Epithelial cell of proximal tubule (primary cell): ENCODE results near the gene LARGE1. TPM values are rescaled to one million over a fixed set of nuclear protein-coding genes. Genes with fewer than 3 reads are reported as not detected.

Experiments used
- DNase-seq: peaks from one replicate; pipeline ENCODE4 v3.0.0-alpha.2; 2011; ENCODE audit warnings: low read depth
- H3K4me3 ChIP-seq: 2 replicates; pipeline ENCODE4 v1.5.1; 2011; ENCODE audit warnings: low read depth, mild to moderate bottlenecking, low read length
- CTCF ChIP-seq: conservative IDR thresholded peaks from 2 replicates; pipeline ENCODE4 v1.5.1; 2012; ENCODE audit warnings: low read depth, mild to moderate bottlenecking, low read length
- total RNA-seq: library from RNA; depleted of rRNA; stranded (reverse); fragments of >200 nt; gene quantifications from 2 replicates; pipeline ENCODE4 v1.2.3, GENCODE V29; 2015

LARGE1 gene
- total RNA-seq, 1 donor from 2014 or later, result 18.3 TPM

DNA sequence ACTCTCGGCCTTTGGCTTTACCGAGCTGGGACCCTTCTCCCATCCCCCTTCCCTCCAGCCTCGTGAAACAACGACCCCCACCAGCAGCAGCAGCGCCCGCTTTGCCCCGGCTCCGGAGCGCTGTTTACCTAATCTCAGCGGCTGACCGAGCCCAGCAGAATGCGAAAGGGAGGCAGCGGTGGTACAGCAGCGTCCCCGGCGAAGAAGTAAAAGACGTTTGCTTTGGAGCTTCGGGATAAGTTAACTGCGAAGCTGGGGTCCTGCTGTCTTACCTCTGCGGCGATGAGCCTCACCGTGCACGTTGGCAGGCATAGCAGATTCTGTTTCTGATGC is 2.0 kb upstream of the LARGE1 start:
- no peak for TF ChIP-seq CTCF
- peak overlapping the region; percentile 77 for H3K4me3 ChIP-seq
- DNase-seq, result no peak

DNA sequence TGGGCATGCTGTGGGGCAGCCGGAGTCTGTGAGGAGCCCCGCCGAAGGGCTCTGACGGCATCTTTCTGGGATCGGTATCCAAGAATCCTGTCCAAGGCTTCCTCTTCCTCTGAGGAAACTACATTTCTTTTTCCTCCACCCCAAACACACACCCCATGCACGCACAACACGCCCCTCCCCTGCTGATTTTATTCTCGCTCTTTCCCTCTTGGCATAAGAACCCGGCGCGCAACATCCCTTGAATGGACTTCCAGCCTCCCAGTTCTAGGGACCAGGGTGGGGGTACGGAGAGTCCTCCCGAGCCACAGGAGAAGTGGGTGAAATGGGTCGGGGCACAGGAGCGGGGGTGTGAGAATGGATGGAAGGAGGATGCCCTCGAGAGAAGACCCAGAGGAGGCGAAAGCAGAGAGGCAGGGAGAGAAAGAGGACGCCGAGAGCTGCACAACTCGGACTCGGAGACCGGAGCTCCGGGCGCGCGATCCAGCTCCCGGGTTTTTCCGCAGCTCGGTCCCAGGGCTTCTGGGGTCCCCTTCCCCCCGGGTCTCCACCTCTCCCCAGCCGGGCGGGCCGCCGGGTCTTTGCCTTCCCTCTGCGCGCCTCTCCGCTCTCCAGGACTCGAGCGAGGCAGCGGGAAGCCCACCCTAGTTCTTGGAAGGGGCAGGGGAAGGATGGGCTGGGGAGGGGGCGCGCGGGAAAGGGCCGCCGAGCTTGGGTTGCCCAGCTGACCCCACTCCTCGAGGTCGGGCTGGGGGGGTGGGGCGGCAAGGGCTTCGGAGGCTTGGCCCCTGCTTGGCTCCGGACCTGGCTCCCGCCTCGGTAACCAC is 1.5 kb upstream of the LARGE1 start:
- no peak for TF ChIP-seq CTCF
- DNase-seq, result no peak
- H3K4me3 ChIP-seq, result peak overlapping the region; percentile 77

GRCh38 chr22:33920927-33921524 is 750 bp upstream of the LARGE1 start:
- DNase-seq, result no peak

DNA sequence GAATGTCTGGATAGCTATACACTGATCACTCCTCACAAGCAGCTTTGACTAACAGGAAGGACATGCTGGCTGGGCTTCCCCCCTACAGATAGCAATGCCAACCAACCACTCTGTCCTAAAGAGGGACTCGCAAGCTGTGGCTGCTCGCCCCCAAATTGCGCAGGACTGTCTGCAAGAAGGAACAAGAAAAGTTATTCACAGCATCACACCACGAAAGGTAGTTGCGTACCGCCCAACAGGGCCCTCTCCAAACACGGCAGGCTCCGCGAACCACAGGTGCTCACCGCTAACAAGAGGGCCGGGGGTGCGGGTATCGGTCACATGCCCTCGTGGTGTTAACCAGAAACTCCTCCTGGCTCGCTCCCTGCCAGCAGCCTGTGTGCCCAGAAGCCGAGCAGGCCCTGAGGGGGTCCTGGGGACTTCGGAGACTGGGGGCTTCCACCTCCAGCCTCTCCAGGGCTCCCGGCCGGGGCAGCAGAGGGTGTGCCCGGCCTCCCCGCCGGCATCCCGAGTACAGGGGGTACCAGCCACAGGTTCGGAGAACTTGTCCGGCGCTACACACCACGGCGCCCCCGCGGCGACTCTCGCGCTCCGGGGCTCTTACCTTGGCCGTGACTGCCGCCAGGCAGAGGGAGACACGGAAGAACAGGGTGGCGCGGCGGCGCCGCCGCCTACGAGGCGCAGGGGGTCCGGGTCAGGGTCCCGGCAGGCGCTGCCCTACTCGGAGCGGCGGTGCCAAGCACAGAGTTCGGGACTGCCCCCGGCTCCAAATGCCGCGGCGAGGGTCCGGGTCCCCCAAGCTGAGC is 682 bp downstream of the LARGE1 start:
- H3K4me3 ChIP-seq, result peak overlapping the region; percentile 81
- no peak for TF ChIP-seq CTCF
- no peak for DNase-seq

More at GRCh38 chr22:33920927-33921524, 750 bp upstream of the LARGE1 start:
- peak overlapping the region; percentile 77 for H3K4me3 ChIP-seq
- no peak for TF ChIP-seq CTCF

DNA sequence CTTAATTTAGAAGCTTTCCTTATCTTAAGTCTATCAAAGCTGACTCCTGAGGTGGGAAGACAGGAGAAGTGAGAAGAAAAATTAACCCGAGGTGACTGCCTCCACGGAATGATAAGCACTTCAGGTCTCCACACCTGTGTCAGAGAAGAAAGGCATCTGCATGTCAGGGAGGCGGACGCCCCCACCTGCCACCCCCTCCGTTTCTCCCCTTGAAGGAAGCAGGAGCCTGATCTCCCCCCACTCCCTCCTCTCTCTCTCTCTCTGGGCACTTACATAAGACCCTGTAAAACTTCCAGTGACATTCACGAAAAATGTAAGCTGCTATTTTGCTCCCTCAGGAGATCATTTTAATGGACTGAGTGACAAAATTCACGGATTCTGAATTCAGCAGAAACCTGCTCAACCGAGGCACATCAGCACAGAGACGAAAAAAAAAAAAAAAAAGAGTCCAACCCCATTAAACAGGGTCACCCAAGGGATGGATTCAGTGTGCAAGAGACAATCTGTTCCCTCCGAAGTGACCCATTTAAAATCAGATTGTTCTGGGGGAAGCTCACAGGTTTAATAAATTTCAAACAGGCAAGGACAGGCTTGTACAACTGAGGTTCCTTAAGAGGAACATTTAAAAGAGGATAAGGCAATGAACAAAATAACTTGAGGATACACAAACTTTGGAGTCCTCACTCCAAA is 1.5 kb downstream of the LARGE1 start:
- TF ChIP-seq CTCF, result no peak
- DNase-seq, result no peak
- H3K4me3 ChIP-seq, result peak overlapping the region; percentile 81

DNA sequence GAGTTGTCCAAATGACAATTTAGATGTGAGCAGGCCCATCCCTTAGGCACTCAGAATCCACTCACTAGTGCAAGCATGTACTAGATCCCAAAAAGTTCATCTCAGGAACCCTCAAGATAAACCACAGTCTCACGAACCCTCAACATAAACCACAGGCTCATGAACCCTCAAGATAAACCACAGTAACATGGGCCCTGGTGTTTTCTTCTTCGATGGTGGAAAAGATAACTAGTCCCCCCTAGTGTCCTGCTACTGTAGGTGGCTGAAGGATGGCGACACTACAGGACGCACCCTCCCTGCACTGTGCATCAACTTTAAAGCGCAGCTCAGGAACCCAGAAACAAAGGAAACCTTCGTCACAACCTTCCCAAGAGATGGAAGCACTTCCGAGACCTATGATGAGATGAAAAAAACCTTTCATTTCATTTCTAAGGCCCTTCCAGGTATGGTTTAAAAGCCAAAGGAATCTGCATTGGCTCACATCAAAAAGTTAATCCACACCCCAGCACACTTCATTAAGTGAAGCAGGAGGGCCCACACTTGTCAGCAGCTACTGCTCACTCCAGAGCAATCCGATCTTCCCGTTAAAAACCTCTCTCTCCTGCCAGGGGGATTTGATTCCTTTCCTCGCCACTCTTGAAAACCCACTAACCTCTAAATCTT is 2.4 kb downstream of the LARGE1 start:
- TF ChIP-seq CTCF, result peak; percentile 41
- DNase-seq, result no peak
- no peak overlapping the region for H3K4me3 ChIP-seq
